ENCODE measurements around the gene ATF3.

ATF3 gene

GRCh38 chr1:212578041-212578440 is 30.5 kb upstream of the ATF3 start:
- no peak for TF ChIP-seq CTCF (conservative IDR thresholded peaks at IDR 0.05; ENCODE audit: low read depth, low read length)
- H3K4me3 ChIP-seq (ENCODE audit: low read depth, low read length): no peak overlapping the region
- no peak for DNase-seq (ENCODE audit: low read depth)

- TF ChIP-seq CTCF (conservative IDR thresholded peaks at IDR 0.05; ENCODE audit: low read depth, low read length): no peak
- DNase-seq (ENCODE audit: low read depth): no peak
- H3K4me3 ChIP-seq (ENCODE audit: low read depth, low read length): no peak overlapping the region
Observed at GRCh38 chr1:212581034-212581433, 27.5 kb upstream of the ATF3 start.

GRCh38 chr1:212582291-212582690 is 26.3 kb upstream of the ATF3 start:
- DNase-seq (ENCODE audit: low read depth): no peak
- no peak overlapping the region for H3K4me3 ChIP-seq (ENCODE audit: low read depth, low read length)
- TF ChIP-seq CTCF (conservative IDR thresholded peaks at IDR 0.05; ENCODE audit: low read depth, low read length): no peak

- DNase-seq (ENCODE audit: low read depth): no peak
- no peak for TF ChIP-seq CTCF (conservative IDR thresholded peaks at IDR 0.05; ENCODE audit: low read depth, low read length)
- H3K4me3 ChIP-seq (ENCODE audit: low read depth, low read length): no peak overlapping the region
Observed at GRCh38 chr1:212582808-212583615, 25.5 kb upstream of the ATF3 start.

GRCh38 chr1:212583643-212584042 is 24.9 kb upstream of the ATF3 start:
- DNase-seq (ENCODE audit: low read depth): no peak
- H3K4me3 ChIP-seq (ENCODE audit: low read depth, low read length): no peak overlapping the region
- TF ChIP-seq CTCF (conservative IDR thresholded peaks at IDR 0.05; ENCODE audit: low read depth, low read length): no peak

- TF ChIP-seq CTCF (conservative IDR thresholded peaks at IDR 0.05; ENCODE audit: low read depth, low read length): no peak
- DNase-seq (ENCODE audit: low read depth): no peak
Observed at GRCh38 chr1:212584092-212584886, 24.3 kb upstream of the ATF3 start.

More at GRCh38 chr1:212584092-212584886, 24.3 kb upstream of the ATF3 start:
- H3K4me3 ChIP-seq (ENCODE audit: low read depth, low read length): no peak overlapping the region

Measured in choroid plexus epithelial cell (primary cell).